Sigmoid colon (tissue), 4 donors: ENCODE measurements around the gene HDAC4.

Experiments
- EP300 ChIP-seq, 4 donors: sonication (generic); formaldehyde crosslinking; IDR thresholded peaks; one replicate each; pipeline ENCODE4 v1.6.1; 2017; ENCODE audit warnings: antibody characterized with exemption in 4 of 4
- POLR2A ChIP-seq, 2 donors: fragments of 450-650 bp; IDR thresholded peaks; one replicate each; pipeline ENCODE4 v1.6.1; 2016; ENCODE audit warnings: antibody characterized with exemption in 2 of 2, mild to moderate bottlenecking in 2 of 2, moderate library complexity in 2 of 2
- TF ChIP-seq, protein P1 (sequence below), 4 experiments: fragments of 450-650 bp in 3 of 4; fragments of 200-600 bp in 1 of 4; IDR thresholded peaks; one replicate each; pipeline ENCODE4 v1.5.1; 2016 to 2019; ENCODE audit warnings: antibody characterized with exemption in 4 of 4, mild to moderate bottlenecking in 3 of 4, moderate library complexity in 2 of 4

DNA sequence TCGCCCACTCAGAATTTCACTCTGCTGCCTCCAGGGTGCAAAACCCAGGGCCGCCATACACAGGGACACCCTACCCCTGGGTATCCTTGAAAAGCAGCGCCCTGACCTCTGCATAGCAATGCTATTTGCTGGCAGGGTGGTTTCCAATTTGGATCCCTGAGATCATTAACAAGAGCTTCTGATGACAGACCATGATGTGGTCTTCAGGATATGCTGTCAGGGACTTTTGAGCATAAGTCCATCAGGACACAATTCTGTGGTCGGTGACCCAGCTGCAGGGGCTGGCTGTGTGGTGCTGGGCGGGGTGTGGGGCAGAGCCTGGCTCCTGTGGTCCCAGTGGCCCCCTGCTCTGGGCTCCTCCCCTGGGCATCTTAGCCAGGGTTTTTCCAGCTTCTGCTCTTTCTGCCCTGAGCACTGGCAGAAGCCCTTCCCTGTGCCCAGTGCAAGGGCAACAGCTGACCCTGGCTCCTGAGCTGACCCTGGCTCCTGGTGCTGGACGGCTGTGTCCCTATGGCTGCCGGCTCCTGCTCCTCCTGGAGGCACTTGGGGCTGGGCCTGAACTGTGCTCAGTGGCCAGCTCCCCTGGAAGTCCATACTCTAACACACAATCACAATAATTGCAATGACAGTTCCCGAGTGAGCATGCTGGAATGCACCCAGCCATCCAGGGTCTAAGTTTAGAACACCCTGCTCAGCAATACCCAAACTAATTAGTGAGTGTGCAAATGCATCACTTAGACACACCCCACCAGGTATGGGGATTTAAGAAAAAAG, 271.5 kb downstream of the HDAC4 start:
- TF ChIP-seq, protein P1, sequence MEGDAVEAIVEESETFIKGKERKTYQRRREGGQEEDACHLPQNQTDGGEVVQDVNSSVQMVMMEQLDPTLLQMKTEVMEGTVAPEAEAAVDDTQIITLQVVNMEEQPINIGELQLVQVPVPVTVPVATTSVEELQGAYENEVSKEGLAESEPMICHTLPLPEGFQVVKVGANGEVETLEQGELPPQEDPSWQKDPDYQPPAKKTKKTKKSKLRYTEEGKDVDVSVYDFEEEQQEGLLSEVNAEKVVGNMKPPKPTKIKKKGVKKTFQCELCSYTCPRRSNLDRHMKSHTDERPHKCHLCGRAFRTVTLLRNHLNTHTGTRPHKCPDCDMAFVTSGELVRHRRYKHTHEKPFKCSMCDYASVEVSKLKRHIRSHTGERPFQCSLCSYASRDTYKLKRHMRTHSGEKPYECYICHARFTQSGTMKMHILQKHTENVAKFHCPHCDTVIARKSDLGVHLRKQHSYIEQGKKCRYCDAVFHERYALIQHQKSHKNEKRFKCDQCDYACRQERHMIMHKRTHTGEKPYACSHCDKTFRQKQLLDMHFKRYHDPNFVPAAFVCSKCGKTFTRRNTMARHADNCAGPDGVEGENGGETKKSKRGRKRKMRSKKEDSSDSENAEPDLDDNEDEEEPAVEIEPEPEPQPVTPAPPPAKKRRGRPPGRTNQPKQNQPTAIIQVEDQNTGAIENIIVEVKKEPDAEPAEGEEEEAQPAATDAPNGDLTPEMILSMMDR (IDR thresholded peaks at IDR 0.05), result no peak
- TF ChIP-seq POLR2A (IDR thresholded peaks at IDR 0.05), result no peak
- TF ChIP-seq EP300 (IDR thresholded peaks at IDR 0.05), result no peak
